C1 segment of cervical spinal cord (tissue), 14 donors: ENCODE measurements around the gene PLS1.

ENCODE experiments used
- DNase-seq, 14 donors: peaks; one replicate each; lab custom pipeline; 2025; lab: John Stamatoyannopoulos, UW

PLS1 gene

DNA sequence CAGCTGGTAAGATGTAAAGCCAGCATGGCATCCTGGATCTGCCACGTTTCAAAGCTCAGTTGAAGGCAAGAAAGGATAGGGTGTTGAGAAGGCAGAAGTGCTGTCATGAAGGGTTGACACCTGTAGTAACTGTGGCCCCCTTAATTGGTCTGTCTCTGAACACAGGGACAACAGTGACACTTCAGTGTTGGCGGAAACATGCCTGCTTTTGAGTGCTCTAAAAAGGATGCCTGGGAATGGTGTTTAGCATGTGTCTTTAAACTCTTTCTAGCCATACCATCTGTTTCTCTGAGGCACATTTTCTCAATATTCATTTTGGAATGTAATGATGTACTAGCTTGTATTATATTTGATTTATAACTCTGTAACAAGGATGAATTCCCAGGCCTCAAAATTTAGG lies 42.1 kb downstream of the PLS1 start:
- DNase-seq, result no peak

DNA sequence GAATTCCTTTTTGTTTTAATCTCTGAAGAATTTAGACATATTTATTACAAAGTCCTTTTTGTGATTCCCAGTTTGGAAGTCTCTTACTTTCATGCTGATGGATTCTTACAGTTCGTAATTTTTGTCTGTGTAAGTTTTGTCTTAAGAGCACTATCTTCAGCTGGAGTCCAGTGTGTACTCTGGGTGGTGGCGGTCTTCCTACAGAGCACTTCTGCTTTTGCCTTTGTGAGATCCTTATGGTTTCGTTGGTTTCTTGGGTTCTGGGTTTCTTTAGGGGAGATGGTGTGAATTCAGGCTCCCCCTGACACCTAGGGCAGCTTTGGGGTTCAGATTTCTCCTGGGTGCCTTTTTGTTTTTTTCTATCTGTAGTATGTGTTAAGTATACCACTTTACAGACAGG lies 45.3 kb downstream of the PLS1 start:
- DNase-seq, result no peak

DNA sequence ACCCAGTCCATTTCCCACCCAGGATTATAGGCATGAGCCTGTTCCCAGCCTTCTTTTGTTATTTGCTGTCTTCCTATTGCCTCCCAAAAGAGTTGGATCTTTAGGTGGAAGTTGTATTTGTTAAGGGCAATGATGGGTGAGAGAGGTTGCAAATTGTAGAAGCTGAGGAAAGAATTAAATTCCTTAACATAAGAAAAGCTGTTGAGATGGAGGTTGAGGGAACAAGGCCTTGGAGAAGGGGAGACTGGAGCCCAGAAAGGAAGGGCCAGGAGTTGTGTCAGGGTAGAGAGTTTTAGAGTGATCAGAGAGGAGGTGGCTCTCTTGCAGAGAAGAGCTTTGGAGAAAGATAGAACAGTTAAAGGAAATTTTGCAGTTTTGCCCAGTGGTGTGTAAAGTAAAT lies 46.8 kb downstream of the PLS1 start:
- DNase-seq, result no peak

DNA sequence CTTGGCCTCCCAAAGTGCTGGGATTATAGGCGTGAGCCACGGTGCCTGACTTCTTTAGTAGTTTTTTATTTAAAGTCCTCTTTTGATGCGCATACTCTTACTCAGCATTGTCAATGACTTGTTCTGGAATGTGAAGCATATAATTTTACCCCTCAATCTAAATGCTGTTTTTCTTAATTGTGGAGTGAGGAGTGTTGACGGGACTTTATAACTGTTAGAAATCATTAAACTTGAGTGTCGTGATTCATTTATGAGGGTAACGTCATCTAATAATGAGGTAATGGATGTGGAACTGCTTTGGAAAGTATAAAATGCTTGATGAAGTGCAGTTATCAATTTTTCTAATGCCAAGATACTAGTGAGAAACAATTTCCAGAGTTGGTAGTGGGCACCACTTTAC lies 48.3 kb downstream of the PLS1 start:
- DNase-seq, result no peak

DNA sequence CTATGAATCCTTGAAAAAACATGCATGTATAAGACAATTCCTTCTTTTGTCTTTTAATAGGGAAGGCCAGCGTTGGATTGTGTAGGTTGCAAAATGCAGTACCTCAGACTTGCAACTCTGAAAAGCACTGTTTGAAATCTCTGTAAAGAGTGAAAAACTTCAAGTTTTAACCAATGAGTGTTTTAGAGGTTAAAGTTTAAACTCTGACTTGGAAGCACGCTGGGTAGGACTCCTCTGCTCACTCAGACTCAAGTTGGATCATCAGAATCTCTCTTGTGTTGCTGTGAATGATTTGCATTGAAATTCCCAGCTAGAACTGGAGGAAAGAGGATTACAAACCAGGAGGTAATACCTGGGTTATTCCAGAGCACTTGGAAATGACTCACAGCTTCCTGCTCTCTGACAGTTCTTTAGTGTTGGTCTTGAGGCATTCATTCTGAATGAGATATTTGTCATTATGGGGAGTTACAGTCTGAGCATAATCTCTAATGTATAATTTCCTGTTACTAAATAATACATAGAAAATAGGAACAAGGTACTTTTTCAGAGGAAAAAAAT lies 49.1 kb downstream of the PLS1 start:
- no peak for DNase-seq

DNA sequence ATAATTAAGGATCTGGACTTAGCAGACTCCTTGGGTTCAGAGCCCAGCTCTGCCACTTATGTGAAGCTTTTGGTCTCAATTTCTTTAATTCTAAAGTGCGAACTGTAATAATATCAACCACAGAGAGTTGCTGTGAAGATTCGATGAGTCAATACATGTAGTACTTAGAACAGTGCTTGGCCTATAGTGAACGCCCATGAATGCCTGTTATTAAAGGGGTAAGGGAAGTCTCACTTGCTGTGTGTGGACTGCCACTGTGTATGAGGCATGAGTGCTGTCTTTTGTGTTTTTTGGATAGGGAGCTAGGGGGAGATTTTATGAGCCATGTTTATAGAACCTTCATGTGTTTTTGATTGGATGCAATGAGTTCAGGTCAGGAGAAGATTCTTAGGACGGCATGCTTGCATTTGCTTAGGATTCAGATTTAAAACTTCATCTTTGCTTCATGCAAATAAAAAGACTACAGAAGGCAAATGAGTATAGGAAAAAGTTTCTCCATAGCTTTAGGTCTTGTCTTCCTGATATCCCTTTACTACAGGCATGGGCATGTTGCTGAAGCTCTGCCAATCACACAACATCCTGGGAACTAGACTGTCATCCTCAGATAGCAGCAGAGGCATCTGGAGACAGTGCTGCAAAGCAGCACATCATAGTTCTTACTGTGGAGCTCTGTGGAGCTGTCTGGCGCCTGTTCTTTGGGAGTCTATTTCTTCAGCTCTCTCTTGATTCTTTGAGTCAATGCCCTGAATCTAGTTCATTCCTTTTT lies 50.0 kb downstream of the PLS1 start:
- no peak for DNase-seq

DNA sequence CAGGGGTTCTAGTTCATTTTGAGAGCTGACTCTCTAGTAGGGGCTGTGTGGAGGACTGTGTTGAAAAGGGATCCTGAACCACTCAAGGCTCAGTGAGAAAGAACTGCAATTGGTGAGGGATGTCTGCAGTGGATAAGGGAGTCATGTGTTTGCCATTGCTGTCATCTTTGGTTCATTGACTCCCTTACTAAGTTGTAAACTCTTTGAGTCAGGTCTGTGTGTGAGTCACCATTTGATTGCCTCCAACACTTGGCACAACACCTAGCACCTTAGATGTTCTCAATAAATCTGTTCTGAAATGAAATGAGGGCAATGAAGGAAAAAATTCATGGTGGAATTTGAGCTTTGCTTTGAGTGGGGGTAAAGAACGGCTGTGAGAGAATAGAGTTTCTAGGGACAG lies 51.7 kb downstream of the PLS1 start:
- no peak for DNase-seq

DNA sequence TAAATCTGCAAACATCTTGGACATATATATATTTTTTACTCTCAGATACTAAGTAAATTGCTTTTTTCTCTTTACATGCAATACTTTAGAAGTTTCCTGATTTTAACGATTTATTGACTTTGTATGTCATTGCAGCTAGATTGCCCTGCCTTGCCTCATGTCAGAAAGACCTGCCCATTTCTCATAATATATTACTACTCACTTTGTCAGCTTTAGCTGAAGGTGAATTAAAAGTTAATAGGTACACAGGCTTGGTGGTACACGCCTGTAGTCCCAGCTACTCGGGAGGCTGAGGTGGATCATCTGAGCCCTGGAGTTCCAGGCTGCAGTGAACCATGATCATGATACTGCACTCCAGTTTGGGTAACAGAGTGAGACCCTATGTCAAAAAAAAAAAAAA lies 52.8 kb downstream of the PLS1 start:
- DNase-seq, result no peak

DNA sequence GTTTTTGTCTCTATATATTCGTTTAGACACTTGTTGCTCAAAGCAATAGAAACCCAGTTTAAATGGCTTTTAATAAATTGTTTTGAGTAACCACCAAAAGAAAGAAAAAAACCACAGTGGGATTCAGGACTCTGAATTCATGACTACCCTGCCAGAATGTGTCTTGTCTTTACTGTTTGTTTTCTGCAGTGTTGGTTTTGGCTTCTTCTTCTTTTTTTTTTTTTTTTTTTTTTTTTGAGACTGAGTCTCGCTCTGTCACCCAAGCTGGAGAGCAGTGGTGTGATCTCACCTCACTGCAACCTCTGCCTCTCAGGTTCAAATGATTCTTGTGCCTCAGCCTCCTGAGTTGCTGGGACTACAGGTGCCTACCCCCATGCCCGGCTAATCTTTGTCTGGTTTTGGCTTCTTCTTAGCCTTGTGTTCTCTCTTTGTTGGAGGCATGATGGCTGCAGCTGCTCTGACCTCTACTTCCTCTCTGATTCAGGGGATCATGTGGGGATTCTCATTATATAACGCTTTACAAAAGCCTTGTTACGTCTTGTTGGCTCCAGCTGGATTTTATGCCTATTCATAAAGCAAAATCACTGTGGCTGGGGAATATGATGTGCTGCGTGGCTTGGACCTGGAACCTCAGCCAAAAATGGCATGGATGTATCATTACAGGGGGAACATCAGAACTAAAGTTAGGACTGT lies 54.0 kb downstream of the PLS1 start:
- no peak for DNase-seq

DNA sequence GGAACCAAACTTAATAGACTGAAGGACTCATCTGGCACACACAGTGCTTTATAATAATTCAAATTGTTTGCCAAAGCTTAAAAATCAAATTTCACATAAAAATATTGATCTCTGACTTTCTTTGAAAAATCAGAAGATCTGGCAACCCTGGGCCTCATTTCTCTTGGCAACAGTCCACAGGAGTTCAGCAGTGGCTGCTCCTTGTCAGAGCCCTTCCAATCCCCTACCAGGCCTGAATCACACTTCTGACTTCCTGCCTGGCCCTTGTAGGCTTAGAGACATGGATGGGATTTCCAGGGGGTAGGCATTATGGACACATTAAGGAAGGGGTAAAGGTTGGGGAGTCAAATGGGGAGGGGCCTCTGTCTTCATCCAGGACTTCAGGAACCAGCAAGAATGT lies 55.5 kb downstream of the PLS1 start:
- DNase-seq, result no peak

DNA sequence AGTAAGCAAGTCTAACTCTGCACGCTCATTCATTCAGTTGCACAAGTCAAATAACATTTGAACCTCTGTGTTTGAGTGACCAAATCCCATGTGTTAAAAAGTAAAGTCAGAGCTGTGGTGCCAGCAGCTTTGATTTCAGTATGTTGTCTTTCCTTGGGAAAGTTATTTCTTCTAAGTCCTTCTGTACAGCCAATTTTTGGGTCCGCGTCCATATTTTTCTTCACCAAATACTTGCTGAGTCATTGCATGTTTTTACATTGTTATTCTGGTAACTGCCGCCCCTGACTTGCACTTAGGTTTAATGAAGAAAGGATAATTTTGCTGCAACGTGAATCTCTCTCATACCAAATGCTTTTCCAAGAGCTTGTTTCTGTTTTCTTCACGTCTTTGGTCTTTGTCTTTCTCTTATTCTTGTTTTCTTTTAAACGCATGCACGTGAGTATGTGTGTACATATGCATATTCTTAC lies 56.7 kb downstream of the PLS1 start:
- no peak for DNase-seq

DNA sequence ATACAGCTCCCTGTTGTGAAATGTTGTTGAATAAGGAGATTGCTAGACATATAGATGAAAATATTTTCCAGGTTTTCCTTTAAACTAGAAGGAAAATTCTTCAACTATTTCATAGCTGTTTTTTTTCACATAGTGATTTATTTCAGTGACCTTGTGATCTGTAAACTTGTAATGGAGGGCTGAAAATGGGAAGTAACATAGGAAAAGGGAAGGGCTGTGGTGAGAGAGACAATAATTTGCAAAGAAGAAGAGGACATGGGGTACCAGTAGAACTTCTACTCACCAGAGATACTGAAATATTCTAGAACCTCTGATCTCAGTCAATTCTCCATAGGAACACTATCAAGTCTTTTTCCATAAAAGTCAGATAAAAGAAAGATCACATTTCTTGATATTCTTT lies 60.4 kb downstream of the PLS1 start:
- DNase-seq, result no peak

DNA sequence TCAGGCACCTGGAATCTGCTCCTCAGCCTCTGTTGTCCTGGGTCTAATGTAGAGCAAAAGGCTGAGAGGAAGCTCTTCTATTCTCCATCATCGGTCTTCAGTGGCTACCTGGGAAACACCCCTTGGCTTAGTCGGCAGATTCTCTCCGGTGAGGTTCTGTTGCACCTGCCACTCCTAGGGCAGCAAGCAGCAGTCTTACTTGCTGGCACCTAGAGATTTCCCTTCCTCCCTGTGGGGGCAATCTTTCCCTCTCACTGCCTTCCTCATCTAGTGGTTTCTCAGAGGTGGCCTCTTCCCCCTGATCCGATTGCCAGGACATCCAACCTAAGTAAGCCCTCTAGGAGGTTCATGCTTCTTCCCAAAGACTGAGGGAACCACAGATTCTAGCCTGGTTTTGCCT lies 60.8 kb downstream of the PLS1 start:
- DNase-seq, result no peak

DNA sequence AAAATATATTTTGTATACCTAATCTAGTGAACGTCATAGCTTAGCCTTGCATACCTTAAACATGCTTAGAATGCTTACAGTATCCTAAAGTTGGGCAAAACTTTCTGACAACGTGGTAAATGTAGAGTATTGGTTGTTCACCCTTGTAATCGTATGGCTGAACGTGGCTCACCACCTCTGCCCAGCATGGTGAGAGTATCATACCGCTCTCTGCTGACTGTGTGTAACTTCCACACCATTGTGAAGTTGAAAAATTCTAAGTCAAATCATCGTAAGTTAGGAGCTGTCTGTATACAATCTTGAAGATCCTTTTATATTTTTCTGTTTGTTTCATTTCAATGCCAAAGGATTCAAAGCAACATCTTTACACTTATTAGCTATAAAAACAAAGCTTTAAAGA lies 64.2 kb downstream of the PLS1 start:
- DNase-seq, result no peak

DNA sequence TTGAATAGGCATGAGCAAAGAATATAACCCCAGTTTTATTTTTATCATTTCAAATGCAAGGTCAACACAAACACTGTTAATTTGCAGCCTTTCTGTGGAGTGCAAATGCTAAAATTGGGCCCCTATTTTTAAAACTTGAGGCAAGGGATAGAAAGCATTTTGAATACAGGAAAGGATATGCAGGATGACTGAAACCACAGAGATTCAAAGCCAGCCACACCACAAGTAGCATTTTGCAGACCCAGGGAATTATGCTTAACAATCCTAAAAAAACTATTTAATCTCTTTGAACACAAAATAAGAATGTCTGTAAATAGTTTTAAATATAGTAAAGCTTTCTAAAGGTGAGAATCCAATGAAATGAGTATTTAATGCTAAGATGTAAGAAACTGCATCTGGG lies 64.7 kb downstream of the PLS1 start:
- DNase-seq, result no peak

DNA sequence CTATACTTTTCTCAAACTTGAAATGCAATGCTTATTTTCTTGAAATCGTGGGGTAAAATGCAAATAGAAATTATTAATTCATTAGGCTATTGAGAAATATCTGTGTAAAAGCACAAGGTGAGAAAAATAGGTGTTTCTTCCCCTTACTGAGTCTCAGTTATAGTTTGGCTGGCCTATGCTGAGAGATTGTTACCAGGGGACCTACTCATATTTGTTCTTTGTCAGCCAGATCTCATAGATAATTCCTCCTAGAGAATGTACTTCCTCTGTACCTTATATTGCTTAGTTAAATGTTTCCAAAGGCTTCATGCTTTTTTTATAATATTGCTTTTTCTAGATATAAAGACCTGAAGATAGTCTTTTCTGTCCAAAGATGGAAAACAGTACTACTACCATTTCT lies 67.7 kb downstream of the PLS1 start:
- no peak for DNase-seq

DNA sequence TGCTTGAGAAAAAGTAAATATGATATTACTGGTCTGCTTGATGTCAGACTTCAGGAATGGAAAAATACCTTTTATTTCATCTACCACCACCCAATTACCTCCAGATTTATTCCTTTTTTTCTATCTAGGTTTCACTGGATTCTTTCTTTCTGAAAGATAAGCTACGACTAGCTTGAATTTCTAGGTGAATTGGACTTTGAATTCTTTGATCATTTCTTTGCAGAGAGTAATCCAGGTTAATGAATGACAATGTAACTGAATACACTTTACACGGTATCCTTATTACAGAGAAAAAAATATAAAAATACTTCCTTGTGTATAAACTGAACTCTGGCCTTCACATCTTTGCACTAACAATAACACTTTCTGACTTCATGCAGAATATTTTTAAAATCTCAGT lies 68.1 kb downstream of the PLS1 start:
- no peak for DNase-seq

DNA sequence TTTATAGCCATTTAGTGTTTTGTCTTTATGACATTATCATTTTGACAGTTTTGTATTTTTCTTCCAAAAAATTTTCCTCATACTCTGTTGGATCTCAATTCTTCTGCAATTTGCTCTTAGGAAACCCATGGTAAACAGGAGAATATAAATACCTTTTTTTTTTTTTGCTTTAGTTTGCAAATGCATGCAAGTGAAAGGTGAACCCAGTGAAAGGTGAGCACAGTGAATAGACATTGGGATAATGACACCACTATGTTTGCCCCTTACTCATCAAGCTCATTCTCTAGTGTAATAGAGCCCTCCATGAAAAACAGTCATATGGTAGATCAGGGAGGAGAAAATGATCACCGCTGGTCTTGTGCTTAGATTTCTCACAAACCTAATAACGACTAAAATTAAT lies 68.6 kb downstream of the PLS1 start:
- DNase-seq, result no peak

DNA sequence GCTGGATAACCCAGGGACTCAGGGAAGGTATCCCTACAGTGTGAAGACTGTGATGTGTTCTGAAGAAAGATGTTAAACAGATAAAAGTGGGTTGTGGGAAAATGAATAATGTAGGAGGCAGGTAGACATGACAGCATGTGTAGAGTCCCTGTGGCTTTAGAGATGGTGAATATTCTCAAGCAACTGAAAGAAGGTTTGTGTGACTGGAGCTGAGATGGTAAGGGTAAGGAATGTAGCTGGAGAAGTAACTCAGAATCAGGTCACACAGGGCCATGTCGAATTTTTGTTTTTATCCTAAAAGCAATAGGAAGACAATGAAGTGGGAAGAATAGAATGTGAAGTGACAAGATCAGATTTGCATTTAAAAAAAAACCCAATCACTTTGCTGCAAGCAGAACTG lies 73.9 kb downstream of the PLS1 start:
- DNase-seq, result no peak

DNA sequence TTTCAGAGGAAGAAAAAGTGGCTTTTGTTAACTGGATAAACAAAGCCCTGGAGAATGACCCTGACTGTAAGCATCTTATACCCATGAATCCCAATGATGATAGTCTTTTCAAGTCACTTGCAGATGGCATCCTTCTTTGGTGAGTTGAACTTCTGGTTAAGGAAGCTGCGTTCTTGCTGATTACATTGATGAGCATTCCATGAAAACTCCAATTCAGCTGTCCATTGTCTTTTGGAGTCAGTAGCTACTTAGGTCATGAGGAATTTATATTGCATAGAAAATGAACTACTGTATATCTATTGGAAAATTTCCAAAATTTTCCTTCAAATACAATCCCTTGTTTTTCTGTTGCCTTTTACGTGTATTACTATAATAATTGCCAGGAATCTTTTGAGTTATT lies 80.0 kb downstream of the PLS1 start:
- no peak for DNase-seq

DNA sequence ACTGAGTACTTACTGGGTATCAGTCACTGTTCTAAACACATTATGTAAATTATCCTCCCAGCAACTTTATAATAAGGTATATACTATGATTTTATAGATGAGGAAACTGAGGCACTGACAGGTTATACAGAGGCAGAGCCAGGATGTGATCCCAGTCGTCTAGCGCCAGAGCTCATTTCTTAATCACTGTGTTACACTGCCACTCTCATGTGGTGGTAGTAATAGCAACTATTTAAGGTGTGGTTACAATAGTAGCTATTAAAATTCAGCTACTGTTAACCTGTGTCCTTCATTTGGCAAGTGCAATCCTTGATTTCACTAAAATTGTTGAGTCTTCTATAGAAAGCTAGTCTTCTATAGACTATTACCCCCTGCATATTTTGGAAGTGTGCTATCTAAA lies 84.5 kb downstream of the PLS1 start:
- DNase-seq, result no peak

DNA sequence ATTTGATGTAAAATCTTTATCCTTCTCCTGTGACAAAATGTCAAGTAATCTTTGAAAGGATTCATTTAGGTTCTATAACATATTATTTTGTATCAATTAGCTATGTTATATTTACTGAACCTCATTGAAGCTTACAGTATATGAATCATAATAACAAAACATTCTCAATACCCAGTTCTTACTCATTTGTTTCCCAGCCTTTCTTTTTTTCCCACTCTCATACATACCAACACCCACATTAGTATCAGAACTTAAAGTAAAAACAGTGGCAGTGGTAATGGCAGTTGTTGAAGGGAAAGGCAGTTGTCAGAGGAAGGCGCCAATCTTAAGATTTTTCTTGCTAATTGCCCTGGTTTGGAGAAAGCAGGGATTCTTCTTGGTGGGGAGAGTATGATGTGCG lies 94.4 kb downstream of the PLS1 start:
- no peak for DNase-seq

DNA sequence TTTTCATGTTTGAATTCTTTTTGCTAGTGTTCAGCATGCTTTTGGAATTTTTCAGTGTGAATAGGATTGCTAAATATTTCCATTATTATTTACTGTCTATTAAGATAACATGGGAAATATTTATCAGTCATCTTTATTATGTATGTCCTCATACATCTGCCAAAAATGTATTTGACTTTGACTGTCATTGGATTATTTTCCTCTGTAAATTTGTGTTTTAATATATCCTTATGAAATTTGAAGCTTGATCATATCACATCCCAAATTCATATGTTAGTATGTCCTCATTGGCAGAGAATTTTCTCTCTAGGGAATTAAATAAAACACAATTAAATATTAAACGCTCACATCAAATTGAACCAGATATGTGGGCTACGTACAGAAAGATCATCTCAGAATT lies 95.3 kb downstream of the PLS1 start:
- DNase-seq, result no peak
